M059J (cell line): ENCODE data around the gene SPIN1. TPM values are rescaled to one million over a fixed set of nuclear protein-coding genes. Genes with fewer than 3 reads are reported as not detected.

ENCODE experiments used
- DNase-seq: peaks from one replicate; pipeline ENCODE4 v3.0.0-alpha.2; 2012; ENCODE audit warnings: low read depth
- total RNA-seq: library from RNA; depleted of rRNA; stranded (reverse); fragments of >200 nt; shearing (Covaris generic); gene quantifications from 2 replicates; pipeline ENCODE4 v1.2.3, GENCODE V29; 2014

The SPIN1 gene
- total RNA-seq, 1 experiment from 2014 or later = 149 TPM

DNA sequence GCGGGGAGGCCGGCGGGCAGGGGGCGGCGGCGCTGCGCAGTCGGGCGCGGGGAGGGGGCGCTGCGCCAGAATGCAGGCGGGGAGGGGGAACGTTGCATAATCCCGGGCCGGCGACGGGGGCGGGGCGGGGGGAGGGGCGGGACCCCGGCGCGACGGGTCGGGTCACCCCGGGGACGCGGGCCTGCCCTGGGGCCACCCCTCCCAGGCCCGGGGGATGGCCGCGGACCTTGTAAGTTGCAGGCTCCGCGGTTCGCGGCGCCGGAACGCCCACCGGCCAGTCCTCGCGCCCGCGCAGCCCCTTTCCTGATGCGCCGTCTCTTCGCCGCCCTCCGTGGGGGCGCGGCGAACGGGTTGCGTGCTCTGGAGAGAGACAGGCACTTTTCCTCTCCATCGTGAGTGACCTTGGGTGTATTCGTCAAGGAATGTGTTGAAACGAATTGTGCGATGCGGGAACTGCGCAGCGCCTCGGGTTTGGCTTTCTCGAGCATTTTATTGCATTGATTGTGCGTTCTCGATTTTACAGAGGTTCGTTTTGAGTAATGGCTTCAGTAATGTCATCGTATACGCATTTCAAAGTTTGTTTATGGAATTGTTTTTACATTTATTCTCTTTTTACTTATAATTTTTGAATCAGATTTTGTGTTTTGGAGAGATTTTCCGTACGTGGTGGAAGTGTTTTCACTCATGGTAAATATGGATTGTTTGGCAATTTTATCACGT, 802 bp downstream of the SPIN1 start:
- DNase-seq = peak; percentile 88

DNA sequence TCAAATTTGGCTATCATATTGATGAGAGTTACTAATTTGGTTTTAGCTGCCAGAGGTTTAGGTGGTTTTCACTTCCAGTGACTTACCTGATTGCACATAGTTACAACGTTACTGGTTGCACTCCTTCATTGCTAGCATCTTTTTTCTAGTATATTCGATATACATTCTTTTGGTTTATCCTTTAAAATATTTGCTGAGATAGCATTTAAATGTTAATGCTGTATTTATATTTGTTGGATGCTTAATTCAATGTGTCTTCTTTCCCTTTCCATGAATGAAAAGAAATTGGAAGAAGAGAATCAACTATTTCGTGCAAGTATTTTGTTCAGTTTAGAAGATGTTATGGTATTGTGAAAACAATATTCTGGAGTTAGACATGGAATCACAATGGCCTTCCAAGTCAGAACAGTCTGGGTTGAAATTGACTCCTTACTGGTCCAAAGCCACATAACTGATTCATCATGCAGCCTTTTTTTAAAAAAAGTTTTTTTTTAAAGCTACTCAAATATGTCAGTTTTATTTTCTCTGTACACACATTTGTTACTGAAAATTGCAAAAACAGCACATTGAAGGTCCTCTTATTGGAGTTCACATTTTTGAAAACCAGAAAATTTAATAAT, 2.2 kb downstream of the SPIN1 start:
- no peak for DNase-seq

DNA sequence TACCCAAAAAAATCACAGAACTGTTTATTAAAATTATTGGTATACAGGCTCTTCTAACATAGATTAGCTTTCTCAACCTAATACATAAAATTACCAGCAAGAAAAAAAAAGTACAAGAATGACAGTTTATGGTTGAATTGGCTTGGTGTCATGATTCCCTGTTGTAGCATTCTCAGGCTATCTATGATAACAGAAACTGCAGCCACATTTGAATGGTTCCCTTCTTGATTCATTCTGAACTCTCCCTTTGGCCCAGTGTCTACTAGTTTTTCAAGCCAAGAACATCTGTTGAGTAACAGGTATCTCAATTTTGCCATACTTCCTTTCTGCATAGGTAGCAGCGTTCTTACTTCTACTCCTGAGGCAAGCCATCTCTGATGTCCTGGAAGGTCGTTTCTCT, 3.0 kb downstream of the SPIN1 start:
- DNase-seq = no peak

DNA sequence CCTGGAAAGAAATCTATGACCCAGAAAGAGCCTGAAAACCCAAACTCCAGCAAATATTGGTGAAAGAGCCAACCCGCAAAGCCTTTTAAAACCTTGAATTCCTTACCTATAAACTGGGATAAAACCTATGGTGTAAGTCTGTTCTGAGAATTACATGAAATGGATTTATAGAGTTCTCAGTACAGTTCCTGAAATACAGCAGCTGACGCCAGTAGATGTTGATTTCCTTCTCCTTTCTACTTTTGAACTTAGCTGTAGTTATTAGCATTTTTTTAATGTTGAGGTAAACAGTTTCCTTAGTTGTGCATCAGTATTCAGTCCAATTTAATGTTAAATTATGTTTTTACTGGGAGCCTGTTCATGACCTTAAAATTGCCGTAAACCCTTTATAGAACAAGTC, 3.7 kb downstream of the SPIN1 start:
- no peak for DNase-seq

DNA sequence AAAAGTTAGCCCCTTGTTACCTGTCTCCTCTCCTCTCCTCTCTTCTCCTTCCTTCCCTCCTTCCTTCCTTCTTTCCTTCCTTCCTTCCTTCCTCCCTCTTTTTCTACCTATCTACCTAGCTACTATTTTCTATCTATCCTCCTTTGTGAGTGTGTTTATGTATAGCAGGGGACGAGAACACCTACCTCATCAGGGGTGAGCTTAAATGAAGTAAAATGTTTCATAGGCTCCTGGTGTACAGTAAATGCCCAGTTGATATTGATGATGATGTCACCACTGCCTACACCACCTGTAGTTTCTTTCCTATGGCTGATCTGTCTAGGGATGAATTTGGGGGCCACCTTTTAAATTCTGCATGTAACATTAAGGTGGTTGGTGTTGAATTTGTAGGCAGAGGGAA, 4.3 kb downstream of the SPIN1 start:
- DNase-seq = no peak

DNA sequence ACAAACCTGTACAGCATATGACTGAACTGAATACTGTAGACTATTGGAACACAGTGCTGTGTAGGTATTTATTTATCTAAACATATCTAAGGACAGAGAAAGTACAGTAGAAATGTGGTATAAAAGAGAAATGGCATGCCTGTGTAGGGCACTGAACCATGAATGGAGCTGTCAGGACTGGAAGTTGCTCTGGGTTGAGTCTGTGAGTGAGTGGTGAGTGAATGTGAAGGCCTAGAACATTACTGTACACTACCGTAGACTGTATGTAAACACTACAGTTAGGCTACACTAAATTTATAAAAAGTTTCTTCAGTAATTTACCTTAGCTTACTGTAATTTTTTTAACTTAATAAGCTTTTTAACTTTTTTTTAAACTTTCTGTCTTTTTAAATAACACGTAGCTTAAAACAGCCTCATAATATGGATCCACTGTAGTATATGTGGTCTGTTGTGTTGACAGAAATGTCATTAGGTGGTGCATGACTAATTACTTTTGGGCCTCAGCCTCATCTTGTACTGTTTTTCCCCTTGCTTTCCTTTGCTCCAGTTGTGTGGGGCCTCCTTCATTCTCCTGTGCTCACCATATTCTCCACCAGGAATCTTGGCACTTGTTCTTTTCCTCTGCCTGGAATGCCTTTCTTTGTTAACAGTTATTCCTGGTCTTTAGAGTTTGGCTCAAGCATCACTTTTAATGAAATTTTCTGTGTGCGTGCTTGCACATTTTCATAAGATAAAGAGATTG, 8.8 kb downstream of the SPIN1 start:
- peak; percentile 79 for DNase-seq

DNA sequence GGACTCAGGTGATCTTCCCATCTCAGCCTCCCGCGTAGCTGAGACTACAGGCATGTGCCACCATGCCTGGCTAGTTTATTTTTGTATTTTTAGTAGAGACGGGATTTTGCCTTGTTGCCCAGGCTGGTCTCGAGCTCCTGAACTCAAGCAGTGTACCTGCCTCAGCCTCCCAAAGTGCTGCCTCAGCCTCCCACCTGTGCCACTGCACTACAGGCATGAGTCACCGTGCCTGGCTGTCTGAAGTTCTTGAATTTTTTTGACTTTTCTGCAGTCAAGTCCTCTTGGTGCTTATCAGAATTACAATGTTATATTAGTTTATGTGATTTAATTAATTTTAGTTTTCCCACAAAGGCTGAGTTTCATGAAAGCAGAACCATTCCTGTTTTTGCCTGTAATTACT, 9.8 kb downstream of the SPIN1 start:
- DNase-seq = no peak

DNA sequence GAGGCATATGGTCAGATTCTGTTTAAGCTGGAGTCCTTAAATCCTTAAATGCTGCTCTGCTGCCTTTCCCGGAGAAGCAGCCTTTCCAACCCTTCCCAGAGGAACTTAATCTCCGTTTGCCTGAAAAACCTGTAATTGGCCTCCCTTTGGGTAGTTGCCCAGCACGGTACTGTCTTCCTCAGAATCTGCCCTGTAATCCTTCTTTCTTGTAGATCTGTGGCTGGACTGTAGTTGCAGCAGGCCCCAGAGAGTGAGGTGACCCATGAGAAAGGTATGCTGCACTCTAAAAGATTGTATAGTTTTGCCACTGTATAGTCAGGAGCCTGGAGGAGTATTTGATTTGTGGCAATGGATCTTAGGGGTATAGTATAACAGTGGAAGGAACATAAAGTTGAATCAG, 11.7 kb downstream of the SPIN1 start:
- DNase-seq = peak; percentile 91

DNA sequence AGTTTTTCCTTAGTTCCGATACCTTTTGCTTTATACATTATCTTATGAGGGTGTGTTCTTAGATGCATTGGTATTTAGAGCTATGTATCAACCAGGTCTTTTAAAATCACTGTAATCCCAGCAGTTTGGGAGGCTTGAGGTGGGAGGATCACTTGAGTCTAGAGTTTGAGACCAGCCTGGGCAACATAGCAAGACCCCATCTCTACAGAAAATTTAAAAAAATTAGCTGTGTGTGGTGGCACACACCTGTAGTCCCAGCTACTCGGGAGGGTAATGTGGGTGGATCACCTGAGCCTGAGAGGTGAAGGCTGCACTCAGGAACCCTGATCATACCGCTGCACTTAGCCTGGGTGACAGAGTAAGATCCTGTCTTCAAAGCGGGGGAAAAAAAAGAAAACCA, 15.1 kb downstream of the SPIN1 start:
- no peak for DNase-seq

DNA sequence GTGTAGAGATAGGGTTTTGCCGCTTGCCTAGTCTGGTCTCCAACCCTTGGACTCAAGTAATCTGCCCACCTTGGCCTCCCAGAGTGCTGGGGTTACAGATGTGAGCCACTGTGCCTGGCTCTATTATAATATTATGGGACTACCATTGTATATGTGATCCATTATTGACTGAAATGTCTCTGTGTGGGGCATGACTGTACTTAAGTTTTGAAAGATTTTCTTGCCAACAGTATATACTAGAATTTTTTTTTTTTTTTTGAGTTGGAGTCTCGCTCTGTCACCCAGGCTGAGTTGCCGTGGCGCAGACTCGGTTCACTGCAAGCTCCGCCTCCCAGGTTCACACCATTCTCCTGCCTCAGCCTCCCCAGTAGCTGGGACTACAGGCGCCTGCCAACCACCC, 17.8 kb downstream of the SPIN1 start:
- DNase-seq = no peak

DNA sequence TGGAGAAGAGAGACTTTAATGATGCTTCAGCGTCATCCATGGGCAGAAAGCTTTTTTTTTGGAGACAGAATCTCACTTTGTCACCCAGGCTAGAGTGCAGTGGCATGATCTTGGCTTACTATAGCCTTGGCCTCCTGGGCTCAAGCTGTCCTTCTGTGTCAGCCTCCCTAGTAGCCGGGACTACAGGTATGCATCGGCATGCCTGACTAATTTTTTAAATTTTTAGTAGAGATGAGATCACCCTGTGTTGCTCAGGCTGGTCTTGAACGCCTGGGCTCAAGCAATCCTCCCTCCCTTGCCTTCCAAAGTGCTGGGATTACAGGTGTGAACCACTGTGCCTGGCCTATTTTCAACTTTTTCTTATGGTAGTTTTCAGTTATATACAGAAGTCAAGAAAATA, 23.2 kb downstream of the SPIN1 start:
- no peak for DNase-seq

DNA sequence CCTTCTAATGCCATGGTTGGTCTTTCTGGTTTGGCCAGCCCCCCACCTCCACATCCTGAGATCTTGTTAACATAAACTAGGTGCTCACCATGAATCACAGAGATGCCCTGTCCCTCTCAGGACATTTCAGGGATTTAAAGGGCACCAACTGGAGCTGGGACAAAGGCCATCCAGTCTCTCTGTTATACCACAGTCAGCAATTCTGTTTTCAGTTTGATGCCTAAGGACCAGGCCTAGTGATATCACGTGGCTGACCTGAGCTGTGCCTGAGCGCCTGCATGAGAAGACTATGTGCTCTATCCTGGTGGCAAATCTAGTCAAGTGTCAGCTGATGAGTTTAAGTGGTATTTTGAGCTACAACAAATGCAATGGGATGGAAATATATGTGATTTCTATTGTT, 26.1 kb downstream of the SPIN1 start:
- no peak for DNase-seq

DNA sequence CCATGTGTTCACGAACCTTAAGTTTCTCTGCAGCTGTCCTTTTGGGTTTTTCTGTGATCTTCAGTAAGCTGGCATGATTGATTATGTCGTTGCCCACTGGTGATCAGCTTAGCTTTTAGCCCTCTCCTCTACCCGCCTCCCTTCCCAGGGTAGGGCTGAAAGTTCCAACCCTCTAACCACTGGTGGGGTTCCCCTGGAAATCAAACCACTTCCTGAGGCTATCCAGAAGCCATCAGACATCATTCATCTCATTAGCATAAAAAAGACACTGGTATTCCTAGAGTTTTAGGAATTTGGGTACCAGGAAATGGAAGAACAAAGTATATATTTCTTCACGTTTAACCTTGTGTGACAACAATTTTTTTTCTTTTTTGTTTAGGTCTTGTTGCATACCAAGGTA, 29.8 kb downstream of the SPIN1 start:
- DNase-seq = peak; percentile 64

DNA sequence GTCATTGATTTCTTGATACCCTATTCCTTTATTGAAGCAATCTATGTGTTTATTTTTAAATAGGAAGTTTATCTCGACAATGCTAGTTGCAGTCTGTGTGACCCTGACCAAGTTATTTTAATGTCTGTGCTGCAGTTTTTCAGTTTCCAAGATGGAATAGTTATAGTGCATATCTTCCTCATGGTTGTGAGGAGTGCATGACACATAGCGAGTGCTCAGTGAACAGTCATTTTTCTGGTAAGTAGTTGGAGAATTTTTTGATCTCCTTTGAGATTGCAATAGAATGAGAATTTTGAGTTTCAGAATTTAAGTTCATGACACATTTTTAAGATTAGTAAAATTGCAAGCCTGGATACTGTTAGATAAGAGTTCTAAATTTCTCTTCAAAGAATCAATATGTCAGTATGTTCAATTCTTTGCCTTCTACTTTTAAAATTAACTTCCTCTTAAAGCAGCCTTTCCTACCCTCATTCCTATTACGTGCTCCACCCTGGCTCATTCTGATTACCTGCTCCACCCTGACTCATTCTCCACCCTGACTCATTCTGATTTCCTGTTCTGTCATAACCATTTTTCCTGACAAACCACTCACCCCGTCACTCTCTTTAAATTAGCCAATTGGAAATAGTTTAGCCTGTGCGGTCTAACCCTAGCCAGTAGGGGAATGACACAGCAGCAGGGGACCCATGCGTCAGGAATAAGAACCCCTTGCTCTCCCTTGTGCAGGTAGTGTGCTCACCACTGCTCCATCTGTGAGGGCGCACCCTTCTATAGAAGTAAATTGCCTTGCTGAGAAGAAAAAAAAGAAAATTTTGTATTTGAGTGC, 30.7 kb downstream of the SPIN1 start:
- peak; percentile 70 for DNase-seq

DNA sequence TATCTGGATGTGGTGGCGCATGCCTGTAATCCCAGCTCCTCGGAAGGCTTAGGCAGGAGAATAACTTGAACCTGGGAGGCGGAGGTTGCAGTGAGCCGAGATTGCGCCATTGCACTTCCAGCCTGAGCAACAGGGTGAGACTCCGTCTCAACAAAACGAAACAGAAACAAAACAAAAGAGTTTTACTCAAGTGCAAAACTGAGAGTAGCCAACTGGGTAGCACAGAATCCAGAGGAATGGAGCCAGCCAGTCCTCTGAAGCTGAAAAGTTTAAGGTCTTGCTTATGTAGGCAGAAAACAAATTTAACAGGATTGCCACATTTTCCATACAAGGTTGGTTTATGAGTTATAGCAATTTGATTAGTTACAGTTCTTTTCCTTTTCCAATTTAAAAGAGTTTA, 32.0 kb downstream of the SPIN1 start:
- no peak for DNase-seq

DNA sequence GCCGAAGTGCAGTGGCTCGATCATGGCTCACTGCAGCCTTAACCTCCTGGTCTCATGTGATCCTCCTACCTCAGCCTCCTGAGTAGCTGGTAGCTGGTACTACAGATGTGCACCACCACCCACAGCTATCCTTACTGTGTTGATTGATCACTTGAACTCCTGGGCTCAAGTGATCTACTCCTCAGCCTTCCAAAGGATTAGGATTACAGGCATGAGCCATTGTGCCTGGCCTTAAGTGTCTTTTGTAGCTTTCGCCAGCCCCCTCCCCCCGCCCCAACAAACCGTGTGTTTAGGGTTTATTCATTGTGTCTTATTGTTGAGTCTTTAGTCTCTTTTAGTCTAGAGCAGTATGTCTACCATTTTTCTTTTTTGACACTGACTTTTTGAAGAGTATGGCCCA, 33.1 kb downstream of the SPIN1 start:
- DNase-seq = no peak

DNA sequence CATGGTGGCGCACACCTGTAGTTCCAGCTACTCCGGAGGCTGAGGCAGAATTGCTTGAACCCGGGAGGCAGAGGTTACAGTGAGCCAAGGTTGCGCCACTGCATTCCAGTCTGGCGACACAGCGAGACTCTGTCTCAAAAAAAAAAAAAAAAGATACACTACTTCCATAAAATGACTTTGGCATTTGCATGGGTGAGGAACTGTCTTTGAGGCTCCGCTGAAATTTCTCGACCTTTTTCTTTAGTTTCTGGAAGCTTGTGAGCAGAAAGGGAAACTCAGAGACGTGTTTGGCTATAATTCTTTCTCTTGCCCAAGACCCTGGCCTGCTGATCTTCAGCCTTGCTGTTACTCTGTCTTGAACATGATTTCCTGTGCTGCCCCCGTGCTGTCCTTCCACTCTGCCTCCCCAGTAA, 37.3 kb downstream of the SPIN1 start:
- peak; percentile 43 for DNase-seq

DNA sequence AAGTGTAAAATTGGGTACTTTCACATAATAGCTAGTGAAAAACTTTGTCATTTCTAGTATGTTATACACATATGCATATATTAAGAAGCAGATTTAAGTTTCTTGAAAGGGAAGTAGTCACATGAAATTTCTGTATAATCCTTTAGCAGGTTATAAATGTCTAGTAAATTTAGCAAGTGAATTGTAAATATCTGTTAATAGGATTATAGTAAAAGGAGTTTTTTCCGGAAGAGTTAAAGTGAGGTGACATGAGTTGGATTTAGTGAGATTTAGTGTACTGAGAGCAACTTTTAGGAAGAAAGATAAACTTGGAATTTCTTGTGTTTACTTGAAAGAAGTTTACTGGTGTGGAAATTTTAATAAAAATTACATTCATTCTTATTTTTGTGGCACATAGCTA, 38.4 kb downstream of the SPIN1 start:
- no peak for DNase-seq

DNA sequence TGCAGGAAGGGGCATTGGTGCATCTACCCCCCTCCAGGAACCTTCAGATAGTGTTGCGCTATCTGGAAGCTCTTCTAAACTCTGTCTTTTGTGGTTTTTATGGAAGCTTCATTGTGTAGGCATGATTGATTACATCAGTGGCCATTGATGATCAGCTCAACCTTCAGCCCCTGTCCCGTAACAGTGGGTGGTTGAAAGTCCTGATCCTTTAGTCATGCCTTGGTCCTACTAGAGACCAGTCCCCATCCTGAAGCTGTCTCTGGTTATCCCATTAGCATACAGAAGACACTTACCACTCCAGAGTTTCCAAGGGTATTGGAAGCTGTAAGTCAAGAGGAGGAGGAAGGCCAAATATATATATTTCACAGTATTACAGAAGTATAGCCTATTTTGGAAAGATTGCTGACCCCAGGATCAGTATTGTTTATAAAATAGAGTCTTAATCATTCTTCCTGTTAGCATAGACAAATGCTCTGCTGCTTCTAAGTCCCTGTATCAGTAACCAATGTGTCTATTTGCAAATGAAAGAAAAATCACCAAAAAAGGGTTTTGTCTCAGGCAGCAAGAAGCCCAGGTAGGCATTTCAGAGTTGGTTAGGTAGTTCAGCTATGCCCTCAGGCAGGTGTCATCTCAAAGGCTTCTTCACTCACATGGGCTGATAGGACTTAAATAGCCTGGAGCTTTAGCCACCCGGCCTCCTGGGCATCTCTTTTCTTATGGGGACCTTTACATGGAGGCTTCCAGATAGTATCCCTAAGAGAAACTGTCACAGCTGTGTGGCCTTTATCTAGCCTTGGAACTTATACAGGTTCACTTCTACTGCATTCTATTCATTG, 41.6 kb downstream of the SPIN1 start:
- peak; percentile 27 for DNase-seq

DNA sequence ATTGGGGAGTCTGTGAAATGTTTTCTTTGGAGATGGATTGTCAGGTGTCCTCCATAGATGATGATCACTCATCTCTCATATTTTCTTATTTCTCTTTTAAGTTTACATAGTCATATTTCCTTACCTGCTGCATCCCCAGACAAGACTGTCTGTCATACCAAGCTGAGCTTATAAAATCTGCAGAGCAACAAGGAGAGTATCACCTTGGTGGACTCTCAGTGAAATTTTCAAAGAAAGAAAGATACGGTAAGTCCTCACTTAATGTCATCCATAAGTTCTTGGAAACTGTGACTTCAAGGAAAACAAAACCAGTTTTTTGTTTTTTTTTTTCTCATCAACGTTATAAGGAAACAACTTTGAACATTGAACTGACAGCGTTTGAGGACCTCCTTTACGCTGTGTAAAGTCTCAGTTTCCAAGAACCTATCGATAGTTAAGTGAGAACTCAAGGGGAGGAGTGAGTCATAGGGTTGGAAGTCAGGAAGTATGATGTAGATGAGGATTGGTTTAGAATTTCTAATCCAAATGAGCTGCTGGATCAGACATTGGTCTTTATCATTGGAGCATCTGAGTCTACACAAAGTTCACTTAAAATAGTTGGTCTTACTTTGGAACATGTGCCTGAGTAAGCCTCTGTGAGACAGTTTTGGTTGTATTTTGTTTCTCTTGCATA, 45.5 kb downstream of the SPIN1 start:
- DNase-seq = peak; percentile 53

DNA sequence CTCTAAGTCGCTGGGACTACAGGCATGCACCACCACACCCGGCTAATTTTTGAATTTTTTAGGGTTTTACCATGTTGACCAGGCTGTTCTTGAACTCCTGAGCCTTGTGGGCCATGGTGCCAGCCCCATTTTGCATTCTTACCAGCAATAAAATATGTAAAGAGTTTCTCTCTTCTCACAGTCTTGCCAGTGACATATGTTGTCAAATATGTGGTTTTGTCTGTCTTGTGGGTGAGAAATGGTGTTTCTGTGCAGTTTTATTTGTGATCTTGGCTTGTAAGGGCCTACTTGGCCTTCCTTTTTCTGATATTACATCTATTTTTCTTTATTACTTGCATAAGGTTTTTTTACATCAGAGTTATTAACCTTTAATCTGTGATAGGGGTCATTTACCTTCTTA, 47.1 kb downstream of the SPIN1 start:
- no peak for DNase-seq
